OCI-LY3 (cell line): Measurements from ENCODE around the gene SCRN2.

Experiments used
- H2AFZ ChIP-seq: fragments of 200-600, 300-600 bp; shearing (Covaris generic); 2 replicates; pipeline ENCODE4 v1.6.0; 2014; ENCODE audit warnings: antibody characterized with exemption, low read depth, low read length
- H3K27ac ChIP-seq: fragments of 200-600, 300-600 bp; sonication (generic); 2 replicates; pipeline ENCODE4 v1.5.1; 2014; ENCODE audit warnings: mild to moderate bottlenecking, low read length, moderate library complexity, mixed read lengths
- H3K27me3 ChIP-seq: fragments of 200-600, 300-600 bp; sonication (generic); 2 replicates; pipeline ENCODE4 v1.6.1; 2014; ENCODE audit warnings: low read depth, low read length, mixed read lengths
- H3K36me3 ChIP-seq: fragments of 200-600, 300-600 bp; sonication (generic); replicated peaks from 2 replicates; pipeline ENCODE3; 2014; ENCODE audit warnings: low read depth, low read length, mixed read lengths
- H3K4me1 ChIP-seq: fragments of 300-600, 200-600 bp; sonication (generic); 2 replicates; pipeline ENCODE4 v1.6.1; 2014; ENCODE audit warnings: low read length, mixed read lengths
- H3K4me2 ChIP-seq: fragments of 200-600, 300-600 bp; sonication (generic); 2 replicates; pipeline ENCODE4 v1.6.1; 2014; ENCODE audit warnings: low read length, mixed read lengths
- H3K4me3 ChIP-seq: fragments of 300-600, 200-600 bp; sonication (generic); 2 replicates; pipeline ENCODE4 v1.5.1; 2014; ENCODE audit warnings: antibody characterized with exemption, mild to moderate bottlenecking, low read length, moderate library complexity
- H3K79me2 ChIP-seq: fragments of 300-600, 200-600 bp; shearing (Covaris generic); 2 replicates; pipeline ENCODE4 v1.6.1; 2014; ENCODE audit warnings: mild to moderate bottlenecking, low read length, mixed read lengths
- H3K9ac ChIP-seq: fragments of 300-600, 200-600 bp; shearing (Covaris generic); 2 replicates; pipeline ENCODE4 v1.6.0; 2014; ENCODE audit warnings: mild to moderate bottlenecking, low read length, moderate library complexity
- H3K9me3 ChIP-seq: fragments of 200-600, 300-600 bp; shearing (Covaris generic); 2 replicates; pipeline ENCODE4 v1.6.1; 2014; ENCODE audit warnings: low read length, mixed read lengths; ENCODE audit not compliant: insufficient read depth
- H4K20me1 ChIP-seq: fragments of 200-600, 300-600 bp; sonication (generic); 2 replicates; pipeline ENCODE4 v1.6.1; 2016; ENCODE audit warnings: low read length, mixed read lengths; ENCODE audit not compliant: insufficient read depth
- CTCF ChIP-seq: fragments of 200-600, 300-600 bp; sonication (generic); IDR thresholded peaks from 2 replicates; pipeline ENCODE4 v1.5.1; 2014; ENCODE audit warnings: antibody characterized with exemption, low read length, low read depth
- EZH2phosphoT487 ChIP-seq: fragments of 200-600 bp; shearing (Covaris generic); IDR thresholded peaks from 2 replicates; pipeline ENCODE4 v1.6.1; 2018; ENCODE audit warnings: antibody characterized with exemption, mixed run types, low read depth

The SCRN2 gene

GRCh38 chr17:47837401-47838039 lies 3.6 kb downstream of the SCRN2 start:
- Histone ChIP-seq H3K9ac (no peak overlapping the region), H3K4me2 (no peak overlapping the region)

GRCh38 chr17:47836601-47837000 lies 4.5 kb downstream of the SCRN2 start:
- H3K9ac ChIP-seq, result no peak overlapping the region
- H4K20me1 ChIP-seq, result no peaks in the 10 kb centered on the region
- no peaks in the 10 kb centered on the region for H3K27me3 ChIP-seq
- no peak overlapping the region for H3K4me2 ChIP-seq
- peaks cover 9% of the 10 kb centered on the region; the same call in 1 of the 2 replicates for H3K79me2 ChIP-seq
- H3K36me3 ChIP-seq, result peaks cover 19% of the 10 kb centered on the region
- H2AFZ ChIP-seq, result no peak overlapping the region
- H3K27ac ChIP-seq, result no peak overlapping the region
- TF ChIP-seq CTCF (no peak), EZH2phosphoT487 (no peak)
- H3K4me1 ChIP-seq, result peaks cover 17% of the 10 kb centered on the region
- H3K4me3 ChIP-seq, result no peak overlapping the region
- no peaks in the 10 kb centered on the region for H3K9me3 ChIP-seq

More at GRCh38 chr17:47837401-47838039, 3.6 kb downstream of the SCRN2 start:
- Histone ChIP-seq H4K20me1 (no peaks in the 10 kb centered on the region), H2AFZ (no peak overlapping the region), H3K27ac (no peak overlapping the region), H3K9me3 (no peaks in the 10 kb centered on the region), H3K36me3 (peaks cover 19% of the 10 kb centered on the region), H3K79me2 (peaks cover 9% of the 10 kb centered on the region; the same call in 1 of the 2 replicates), H3K4me3 (no peak overlapping the region), H3K27me3 (no peaks in the 10 kb centered on the region), H3K4me1 (peaks cover 19% of the 10 kb centered on the region)
- TF ChIP-seq EZH2phosphoT487 (no peak), CTCF (no peak)

GRCh38 chr17:47834756-47835155 lies 6.3 kb downstream of the SCRN2 start:
- TF ChIP-seq CTCF (no peak), EZH2phosphoT487 (no peak)
- no peak overlapping the region for H2AFZ ChIP-seq
- no peak overlapping the region for H3K4me3 ChIP-seq
- no peak overlapping the region for H3K9ac ChIP-seq
- H3K9me3 ChIP-seq, result no peaks in the 10 kb centered on the region
- H3K36me3 ChIP-seq, result peaks cover 19% of the 10 kb centered on the region
- H3K4me2 ChIP-seq, result no peak overlapping the region
- no peaks in the 10 kb centered on the region for H3K27me3 ChIP-seq
- peaks cover 16% of the 10 kb centered on the region for H3K79me2 ChIP-seq
- H3K4me1 ChIP-seq, result peaks cover 17% of the 10 kb centered on the region
- no peak overlapping the region for H3K27ac ChIP-seq
- H4K20me1 ChIP-seq, result no peaks in the 10 kb centered on the region

GRCh38 chr17:47831934-47832327 lies 9.1 kb downstream of the SCRN2 start:
- H3K27me3 ChIP-seq, result no peaks in the 10 kb centered on the region
- peak overlapping the region; percentile 74 for H3K9ac ChIP-seq
- H3K79me2 ChIP-seq, result peaks cover 28% of the 10 kb centered on the region
- no peaks in the 10 kb centered on the region for H4K20me1 ChIP-seq
- H3K4me2 ChIP-seq, result peak overlapping the region; percentile 99
- H2AFZ ChIP-seq, result peak overlapping the region; percentile 80
- H3K27ac ChIP-seq, result no peak overlapping the region
- H3K9me3 ChIP-seq, result no peaks in the 10 kb centered on the region
- no peak for TF ChIP-seq CTCF
- TF ChIP-seq EZH2phosphoT487, result no peak
- H3K4me1 ChIP-seq, result peaks cover 17% of the 10 kb centered on the region
- peak overlapping the region; percentile 95 for H3K4me3 ChIP-seq
- peaks cover 17% of the 10 kb centered on the region for H3K36me3 ChIP-seq
